WTC11 (cell line): ENCODE data around the gene SPOCK2.

Source experiments
- AFF4 ChIP-seq: sonication (generic); formaldehyde crosslinking; IDR thresholded peaks from 2 replicates; pipeline ENCODE4 v1.8.1; 2023; ENCODE audit warnings: mild to moderate bottlenecking, missing genetic modification reagents, borderline replicate concordance
- CREB1 ChIP-seq: sonication (generic); formaldehyde crosslinking; IDR thresholded peaks from 2 replicates; pipeline ENCODE4 v1.8.0; 2023; ENCODE audit warnings: mild to moderate bottlenecking, missing genetic modification reagents
- CTCF ChIP-seq: fragments of 200-600 bp; IDR thresholded peaks from 2 replicates; pipeline ENCODE4 v1.8.0; 2022; ENCODE audit warnings: antibody characterized with exemption
- E2F5 ChIP-seq: sonication (generic); formaldehyde crosslinking; IDR thresholded peaks from 2 replicates; pipeline ENCODE4 v1.8.1; 2022; ENCODE audit warnings: mild to moderate bottlenecking, moderate library complexity, missing genetic modification reagents
- HMGXB4 ChIP-seq: sonication (generic); formaldehyde crosslinking; IDR thresholded peaks from 2 replicates; pipeline ENCODE4 v1.8.1; 2023; ENCODE audit warnings: mild to moderate bottlenecking, moderate library complexity, missing genetic modification reagents
- IRF2 ChIP-seq: sonication (generic); formaldehyde crosslinking; IDR thresholded peaks from 2 replicates; pipeline ENCODE4 v1.8.0; 2022; ENCODE audit warnings: low read depth, missing genetic modification reagents, borderline replicate concordance
- JUN ChIP-seq: sonication (generic); formaldehyde crosslinking; IDR thresholded peaks from 2 replicates; pipeline ENCODE4 v1.8.0; 2023; ENCODE audit warnings: mild to moderate bottlenecking, missing genetic modification reagents
- MLX ChIP-seq: sonication (generic); formaldehyde crosslinking; IDR thresholded peaks from 2 replicates; pipeline ENCODE4 v1.8.1; 2023; ENCODE audit warnings: mild to moderate bottlenecking, missing genetic modification reagents, moderate library complexity
- NFE2L1 ChIP-seq: sonication (generic); formaldehyde crosslinking; IDR thresholded peaks from 2 replicates; pipeline ENCODE4 v1.8.1; 2023; ENCODE audit warnings: missing genetic modification reagents
- NR2C2 ChIP-seq: sonication (generic); formaldehyde crosslinking; IDR thresholded peaks from 2 replicates; pipeline ENCODE4 v1.8.0; 2022; ENCODE audit warnings: mild to moderate bottlenecking, missing genetic modification reagents
- PRDM15 ChIP-seq: sonication (generic); formaldehyde crosslinking; IDR thresholded peaks from 2 replicates; pipeline ENCODE4 v1.8.0; 2022; ENCODE audit warnings: missing genetic modification reagents
- SMAD3 ChIP-seq: sonication (generic); formaldehyde crosslinking; IDR thresholded peaks from 2 replicates; pipeline ENCODE4 v1.8.0; 2022; ENCODE audit warnings: missing genetic modification reagents, mild to moderate bottlenecking, borderline replicate concordance
- ZNF416 ChIP-seq: fragments of 250-450 bp; sonication (Bioruptor Pico); IDR thresholded peaks from 2 replicates; pipeline ENCODE4 v1.9.0; 2021; ENCODE audit warnings: mild to moderate bottlenecking, inconsistent platforms
- ZNF425 ChIP-seq: fragments of 250-450 bp; sonication (Bioruptor Pico); conservative IDR thresholded peaks from 2 replicates; pipeline ENCODE4 v1.9.0; 2021; ENCODE audit warnings: mild to moderate bottlenecking

- no peak for TF ChIP-seq CREB1 (CRISPR knock-in tag)
- TF ChIP-seq E2F5 (CRISPR knock-in tag) = no peak
- TF ChIP-seq ZNF416 = no peak
- no peak for TF ChIP-seq AFF4
- TF ChIP-seq JUN = no peak
- TF ChIP-seq CTCF = no peak
- TF ChIP-seq NR2C2 (CRISPR knock-in tag) = no peak
- TF ChIP-seq IRF2 (CRISPR knock-in tag) = no peak
- no peak for TF ChIP-seq PRDM15 (CRISPR knock-in tag)
- TF ChIP-seq HMGXB4 (CRISPR knock-in tag) = no peak
- no peak for TF ChIP-seq SMAD3
- TF ChIP-seq ZNF425 (CRISPR knock-in tag) = no peak
- TF ChIP-seq MLX (CRISPR knock-in tag) = no peak
- no peak for TF ChIP-seq NFE2L1 (CRISPR knock-in tag)
These were observed 36.0 kb upstream of the SPOCK2 start for GRCh38 chr10:72124381-72124780.
